HG03064 (cell line): ENCODE results near the gene DNAJB4.

Experiments used
- ATAC-seq: cut with Tn5 transposase; IDR thresholded peaks from one replicate; pipeline ENCODE4 v1.9.1; 2021; ENCODE audit warnings: low read depth; ENCODE audit not compliant: unreplicated experiment

DNAJB4 gene

DNA sequence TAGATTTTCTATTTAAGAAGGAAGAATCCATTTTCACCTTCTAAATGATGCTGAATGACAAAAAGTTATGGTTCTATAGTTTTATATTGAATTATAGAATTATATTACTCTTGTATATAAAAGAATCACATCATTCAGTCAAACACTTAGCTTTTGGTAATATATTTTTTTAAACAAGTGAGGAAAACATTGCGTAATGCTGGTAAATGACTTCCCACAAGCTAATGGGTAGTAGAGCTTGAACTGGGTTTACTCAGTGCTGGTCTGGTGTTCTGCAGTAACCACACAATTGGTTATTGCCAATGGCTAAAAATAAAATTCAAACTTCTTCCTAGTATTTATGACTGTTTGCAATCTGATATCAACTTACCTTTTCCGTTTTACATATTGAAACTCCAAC is 30.4 kb downstream of the DNAJB4 start:
- no peak for ATAC-seq

DNA sequence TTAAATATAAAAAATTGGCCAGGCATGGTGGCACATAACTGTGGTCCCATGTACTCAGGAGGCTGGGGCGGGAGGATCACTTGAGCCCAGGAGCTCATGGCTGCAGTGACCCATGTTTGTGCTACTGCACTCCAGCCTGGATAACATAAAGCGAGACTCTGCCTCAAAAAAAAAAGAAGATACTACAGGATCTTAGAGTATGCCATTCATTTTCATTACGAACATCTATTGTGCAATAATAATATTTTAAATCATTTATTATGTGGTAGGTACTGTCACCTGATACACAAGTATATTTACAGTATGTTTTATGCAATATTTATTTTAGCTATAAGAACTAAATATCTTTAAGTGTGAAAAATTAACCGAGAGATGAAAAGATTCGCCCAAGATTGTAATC is 31.7 kb downstream of the DNAJB4 start:
- no peak for ATAC-seq

DNA sequence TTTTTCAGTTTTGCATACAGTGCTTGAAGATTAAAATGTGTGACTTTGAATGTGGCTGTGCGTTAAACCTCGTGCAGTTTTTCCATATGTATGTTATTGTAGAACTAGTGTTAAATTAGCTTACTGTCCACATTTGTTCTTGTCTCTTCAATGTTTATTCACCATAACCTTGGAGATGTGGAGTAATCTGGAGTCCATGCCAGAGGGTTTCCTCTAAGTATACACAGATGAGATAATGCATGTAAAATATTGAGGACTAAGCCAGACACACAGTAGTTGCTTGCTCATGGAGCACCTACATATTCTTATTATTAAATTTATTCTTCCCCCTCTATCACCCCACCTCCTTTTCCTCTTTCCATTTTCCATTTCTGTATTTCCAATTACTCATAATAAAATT is 33.3 kb downstream of the DNAJB4 start:
- ATAC-seq, result no peak

DNA sequence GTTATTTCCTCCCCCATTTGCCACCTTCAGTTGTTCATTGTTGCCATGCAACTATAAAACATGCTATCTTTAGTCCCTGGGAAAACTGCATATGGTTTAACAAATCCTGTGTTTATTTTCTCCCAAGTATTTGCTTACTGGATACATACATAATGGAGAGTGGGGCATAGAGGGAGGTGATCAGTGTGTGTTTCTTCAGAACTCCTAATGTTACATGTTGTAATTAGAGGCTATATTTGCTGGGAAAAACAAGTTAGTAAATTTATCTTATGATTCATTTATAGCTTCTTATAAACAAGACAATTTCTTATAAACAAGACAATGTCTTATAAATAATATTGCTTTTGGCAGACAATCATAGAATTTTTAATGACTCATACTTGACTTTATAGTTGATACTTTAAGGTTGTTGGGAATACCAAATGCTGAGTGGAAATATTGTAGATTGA is 33.8 kb downstream of the DNAJB4 start:
- ATAC-seq, result no peak

DNA sequence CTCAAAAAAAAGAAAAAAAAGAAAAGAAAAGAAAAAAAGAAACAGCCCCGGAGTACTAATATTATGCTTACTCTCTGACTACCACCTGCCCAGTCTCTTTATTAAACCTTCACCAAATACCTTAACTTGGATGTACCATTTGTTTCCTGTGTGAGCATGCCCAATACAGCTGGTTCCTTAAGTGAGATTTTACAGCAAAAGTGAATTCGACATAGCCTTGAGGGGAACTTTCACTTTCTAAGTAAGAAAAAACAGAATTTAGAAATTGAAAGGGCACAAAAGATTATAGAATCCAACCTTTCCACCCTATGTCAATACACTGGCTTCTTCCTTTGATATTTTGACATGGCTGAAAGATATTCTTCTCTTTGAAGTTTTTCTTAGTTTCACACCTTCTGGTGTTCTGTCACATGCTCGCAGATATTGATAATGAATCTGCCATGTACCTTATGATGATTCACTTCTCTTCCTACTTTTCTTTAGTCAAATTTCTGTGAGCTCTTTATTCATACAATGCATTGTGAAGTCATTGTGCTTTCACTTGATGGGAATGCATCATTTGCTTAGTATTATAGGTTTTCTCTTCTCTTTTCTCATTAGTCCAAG is 35.8 kb downstream of the DNAJB4 start:
- no peak for ATAC-seq

DNA sequence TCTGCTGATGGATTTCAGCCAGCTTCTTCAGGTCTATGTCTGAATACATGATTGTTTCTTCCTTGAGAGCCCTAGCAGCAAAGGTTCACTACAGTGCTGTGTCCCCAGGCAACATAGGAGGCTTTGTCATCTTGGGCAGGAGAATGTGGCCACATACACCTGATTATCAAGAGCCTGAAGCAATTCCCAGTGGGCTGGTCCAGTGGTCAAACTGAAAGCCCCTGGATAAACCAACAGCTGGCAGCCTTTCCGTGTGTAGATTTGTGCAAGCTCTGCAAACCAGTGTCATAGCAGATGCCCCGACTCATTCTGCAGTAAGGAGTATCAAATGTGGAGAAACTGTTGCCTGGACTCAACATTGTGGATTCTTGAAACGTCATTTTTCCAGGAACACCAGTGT is 38.7 kb downstream of the DNAJB4 start:
- ATAC-seq, result no peak

DNA sequence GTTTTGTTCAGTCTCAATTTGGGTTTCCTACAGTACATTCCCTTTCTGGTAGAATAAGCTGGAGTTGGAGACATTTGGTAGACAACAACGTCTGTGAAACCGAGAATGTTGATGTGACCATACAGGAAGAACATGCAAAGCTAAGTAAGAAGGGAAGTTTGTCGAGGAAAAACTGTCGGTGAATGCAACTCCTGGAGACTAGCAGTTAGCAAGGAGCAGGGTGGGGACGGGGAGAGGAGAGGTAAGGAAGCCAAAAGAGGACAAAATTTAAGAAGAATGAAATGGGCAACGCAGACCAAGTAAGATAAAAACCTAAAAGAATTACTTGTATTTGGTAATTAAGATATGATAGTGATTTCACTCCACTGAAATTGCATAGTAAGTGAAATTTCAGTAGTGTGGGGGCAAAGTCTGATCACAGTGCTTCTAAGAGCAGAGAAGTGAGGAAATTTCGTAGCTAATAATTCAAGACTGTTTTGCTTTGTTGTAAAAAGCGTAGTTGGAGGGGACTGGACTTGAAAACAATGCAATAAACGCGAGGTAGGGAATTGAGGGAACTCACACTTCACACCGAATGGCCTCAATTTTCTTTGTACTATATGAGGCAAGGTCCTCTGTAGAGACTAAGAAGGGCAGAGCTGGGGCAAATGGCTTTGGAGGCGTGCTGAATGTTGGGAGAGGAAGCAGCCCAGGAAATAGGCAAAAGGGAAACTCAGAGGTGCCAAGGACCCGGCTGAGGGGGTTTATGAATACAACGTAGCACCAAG is 40.2 kb downstream of the DNAJB4 start:
- ATAC-seq, result no peak

DNA sequence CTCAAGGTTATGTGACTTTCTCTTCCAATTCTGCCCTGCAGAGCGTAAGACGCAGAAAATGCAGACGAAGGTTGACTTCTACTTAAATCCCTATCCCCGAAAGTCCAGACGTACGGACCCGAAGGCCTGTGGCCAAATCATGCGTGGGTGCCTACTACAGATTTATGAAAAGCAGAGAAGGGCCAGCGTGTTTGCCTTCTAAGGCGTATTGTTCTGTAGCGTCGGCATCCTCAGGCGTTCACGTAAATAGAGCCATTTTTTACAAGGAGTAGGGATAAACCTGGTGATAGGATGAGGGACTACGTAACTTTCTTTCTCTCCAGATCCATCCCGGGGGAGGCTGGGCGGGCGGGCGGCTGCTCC is 40.8 kb downstream of the DNAJB4 start:
- no peak for ATAC-seq

DNA sequence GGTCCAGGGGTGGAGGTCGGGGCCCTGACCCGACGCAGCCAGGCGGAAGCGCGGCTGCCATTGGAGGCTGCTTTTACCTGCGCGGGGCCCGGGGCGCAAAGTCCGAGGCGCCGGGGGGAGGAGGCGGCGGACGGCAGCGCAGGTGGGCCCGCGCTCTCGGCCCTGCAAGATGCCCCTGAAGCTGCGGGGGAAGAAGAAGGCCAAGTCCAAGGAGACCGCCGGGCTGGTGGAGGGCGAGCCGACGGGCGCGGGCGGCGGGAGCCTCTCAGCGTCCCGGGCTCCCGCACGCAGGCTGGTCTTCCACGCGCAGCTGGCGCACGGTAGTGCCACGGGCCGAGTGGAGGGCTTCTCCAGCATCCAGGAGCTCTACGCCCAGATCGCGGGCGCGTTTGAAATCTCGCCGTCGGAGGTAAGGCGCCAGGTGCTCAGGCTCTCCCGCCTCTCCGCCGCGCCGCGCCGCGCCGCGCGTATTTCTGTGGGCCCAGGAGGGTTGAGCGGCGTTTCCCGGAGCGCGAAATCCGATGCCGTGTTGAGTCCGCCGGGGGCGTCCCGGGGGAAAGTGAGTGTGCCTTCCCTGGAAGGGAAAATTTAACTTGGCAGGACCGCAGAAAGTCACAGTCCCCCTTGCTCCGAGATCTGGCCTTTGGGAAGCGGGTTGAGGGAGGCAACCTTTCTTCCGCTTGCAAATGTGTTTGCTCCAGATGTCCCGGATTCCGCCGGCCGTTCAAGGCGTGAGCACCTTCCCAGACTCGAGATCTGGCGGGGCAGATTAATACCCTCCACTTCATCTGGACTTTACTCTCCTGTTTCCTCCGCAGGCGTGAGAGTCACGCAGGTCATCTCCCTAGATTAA is 41.4 kb downstream of the DNAJB4 start, which contains the start of gene GIPC2:
Gene GIPC2 (plus strand): TSS at position 41 of the 853 bp plus-strand sequence. CDS start 129 bp downstream, at position 170.
- ATAC-seq, result no peak

DNA sequence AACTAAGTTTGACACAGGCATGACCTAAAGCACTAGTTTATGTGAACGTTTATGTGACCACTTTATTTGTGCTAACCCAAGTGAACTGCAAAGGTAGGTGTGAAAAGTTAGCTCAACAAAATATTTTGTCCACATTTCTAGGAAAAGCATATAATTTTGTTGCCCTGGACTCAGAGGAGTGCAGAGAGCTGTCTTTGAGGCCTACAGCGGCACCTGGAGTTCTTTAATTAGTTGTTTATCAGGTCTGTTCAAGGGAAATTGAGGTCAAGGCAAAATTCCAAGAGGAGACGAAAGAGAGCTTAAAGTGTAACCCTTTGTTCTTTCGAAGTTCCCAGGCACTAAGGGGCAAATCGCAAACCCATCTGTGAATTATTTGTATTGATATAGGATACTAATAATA is 42.4 kb downstream of the DNAJB4 start:
- ATAC-seq, result no peak

DNA sequence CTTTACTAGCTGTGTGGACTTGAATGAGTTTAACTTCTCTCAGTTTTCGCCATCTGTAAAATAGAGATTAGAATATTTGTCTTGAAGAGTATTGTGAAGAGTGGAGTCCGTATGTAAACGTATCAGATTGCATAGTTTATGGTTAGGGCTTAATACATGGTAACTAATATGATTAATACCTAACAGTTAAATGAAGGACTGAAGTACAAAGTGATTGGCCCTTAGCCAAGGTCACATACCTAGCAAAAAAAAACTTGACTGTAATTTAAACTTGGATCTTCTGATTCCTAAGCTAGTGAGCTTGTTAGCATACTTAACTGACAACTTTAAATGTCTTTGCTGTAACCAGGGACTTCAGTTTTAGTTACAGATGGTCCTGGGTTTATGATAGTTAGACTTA is 42.9 kb downstream of the DNAJB4 start:
- ATAC-seq, result no peak

DNA sequence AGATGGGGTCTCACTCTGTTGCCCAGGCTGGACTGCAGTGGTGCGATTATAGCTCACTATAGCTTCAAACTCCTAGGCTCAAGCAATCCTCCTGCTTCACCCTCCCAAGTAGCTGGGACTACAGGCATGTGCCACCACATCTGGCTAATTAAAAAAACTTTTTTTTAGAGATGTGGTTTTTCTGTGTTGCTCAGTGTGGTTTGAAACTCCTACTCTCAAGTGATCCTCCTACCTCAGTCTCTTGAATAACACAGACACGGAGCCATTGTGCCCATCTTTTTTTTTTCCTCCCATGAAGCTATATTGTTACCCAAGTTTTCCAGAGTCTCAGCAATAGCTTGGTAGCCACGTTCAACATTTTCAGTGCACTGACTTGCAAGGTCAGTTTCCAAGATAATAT is 43.7 kb downstream of the DNAJB4 start:
- no peak for ATAC-seq

DNA sequence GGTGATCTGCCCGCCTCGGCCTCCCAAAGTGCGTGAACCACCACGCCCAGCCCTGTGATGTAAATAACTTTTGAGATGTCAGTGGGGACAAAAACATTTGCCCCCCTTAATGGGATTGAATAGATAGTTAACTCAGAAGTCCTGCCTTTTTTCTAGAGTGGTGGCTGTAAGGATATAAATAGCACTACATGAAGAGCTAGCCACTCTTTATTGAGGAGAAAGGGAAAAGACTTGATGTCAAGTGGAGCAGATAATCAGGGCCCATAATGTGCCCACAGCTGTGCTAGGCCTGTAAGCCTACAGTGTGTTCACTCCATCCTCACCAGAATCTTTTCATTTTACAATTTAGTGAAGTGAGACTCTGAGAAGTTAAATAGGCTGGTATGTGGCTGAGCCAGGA is 44.7 kb downstream of the DNAJB4 start:
- ATAC-seq, result no peak

DNA sequence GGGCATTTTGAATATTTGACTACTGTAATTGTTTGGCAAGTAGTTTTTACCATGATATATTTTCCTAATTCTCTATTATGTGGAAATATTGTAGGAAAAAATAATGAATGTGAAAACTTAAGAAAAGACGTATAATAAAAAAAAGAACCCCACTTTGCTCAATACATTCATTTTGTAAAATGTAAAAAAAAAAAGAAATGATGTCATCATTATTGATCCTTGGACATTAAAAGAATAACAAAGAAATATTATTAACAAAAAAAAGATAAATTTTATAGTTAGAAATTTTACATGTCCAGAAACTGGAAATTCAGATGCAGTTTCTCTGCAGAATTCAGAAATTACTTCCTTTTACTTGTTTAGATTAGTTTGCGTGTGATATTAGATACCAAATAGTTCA is 46.3 kb downstream of the DNAJB4 start:
- no peak for ATAC-seq

DNA sequence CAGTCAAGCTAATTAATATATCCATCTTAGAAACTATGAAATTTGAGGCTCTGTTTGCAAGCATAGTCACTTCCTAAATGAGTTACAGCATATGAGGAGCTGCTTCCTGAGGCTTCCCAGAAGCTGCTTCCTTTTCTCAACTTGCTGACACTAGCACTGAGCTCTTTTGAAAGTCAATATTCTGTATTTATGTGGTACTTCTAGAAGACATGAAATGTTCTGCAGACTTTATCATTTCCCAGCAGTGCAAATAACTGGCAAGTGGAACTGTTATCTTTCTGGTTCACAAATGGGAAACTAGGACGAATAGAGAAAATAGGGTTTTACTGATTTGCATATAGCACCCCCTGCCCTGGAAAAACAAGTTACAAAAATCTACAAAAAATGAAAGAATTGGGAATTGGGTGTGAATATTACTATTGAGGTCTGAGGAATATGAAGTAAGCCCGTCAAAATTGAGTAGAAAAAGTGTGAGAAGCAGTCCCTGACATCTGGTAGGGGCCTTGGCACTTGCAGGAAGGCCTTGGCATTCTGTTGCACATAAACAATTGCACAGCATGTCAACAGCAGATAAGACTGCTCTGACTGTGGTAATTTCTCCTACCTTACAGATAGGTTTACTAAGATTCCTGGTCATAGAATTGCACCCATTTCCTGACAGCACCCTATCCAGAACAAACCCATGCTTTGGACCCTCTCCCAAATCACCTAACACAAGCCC is 48.1 kb downstream of the DNAJB4 start:
- ATAC-seq, result no peak

DNA sequence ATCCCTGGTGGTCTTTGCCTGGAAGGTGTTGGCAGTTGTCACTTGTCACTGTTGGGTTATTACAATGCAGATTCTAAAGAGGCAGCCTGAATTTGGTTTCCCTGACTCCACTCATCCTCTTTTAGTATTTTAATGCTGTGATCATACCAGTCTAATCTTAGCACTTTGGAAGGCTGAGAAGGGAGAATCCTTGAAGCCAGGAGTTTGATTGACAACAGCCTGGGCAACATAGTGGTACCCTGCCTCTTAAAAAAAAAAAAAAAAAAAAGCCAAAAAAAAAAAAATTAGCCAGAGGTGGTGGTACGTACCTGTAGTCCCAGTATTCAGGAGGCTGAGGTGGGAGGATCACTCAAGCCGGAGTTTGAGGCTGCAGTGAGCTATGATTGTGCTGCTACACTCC is 48.8 kb downstream of the DNAJB4 start:
- ATAC-seq, result no peak

DNA sequence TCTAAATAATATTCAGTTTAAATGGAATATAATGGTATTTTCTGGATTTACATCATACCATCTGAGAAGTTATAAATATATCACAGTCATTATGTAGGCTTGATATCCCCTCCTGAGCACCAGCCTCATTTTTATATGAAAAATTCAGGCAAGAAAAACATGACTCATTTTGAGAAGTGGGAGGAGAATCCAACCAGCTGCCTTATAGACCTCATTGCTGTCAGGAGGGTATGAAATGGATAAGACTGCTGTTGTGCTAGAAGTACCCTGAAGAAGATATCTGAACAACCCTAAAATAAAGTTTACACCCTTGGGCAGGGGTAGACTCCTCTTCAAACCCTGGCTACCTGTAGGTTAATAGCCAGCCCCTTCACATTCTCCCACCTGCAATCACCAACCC is 49.8 kb downstream of the DNAJB4 start:
- no peak for ATAC-seq

DNA sequence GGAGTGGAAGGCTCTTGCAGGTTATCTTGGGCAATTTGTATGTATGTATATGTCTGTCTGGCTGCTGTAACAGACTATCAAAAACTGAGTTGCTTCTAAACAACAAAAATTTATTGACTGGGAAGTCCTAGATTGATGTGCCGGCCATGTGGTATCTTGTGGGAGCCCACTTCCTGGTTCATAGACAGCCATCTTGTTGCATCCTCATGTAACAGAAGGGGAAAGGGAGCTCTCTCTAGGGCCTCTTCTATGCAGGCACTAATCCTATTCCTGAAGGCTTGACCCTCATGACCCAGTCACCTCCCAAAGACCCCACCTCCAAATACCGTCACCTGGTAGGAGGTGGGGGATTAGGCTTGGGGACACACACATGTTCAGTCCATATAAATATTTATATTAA is 50.2 kb downstream of the DNAJB4 start:
- no peak for ATAC-seq

DNA sequence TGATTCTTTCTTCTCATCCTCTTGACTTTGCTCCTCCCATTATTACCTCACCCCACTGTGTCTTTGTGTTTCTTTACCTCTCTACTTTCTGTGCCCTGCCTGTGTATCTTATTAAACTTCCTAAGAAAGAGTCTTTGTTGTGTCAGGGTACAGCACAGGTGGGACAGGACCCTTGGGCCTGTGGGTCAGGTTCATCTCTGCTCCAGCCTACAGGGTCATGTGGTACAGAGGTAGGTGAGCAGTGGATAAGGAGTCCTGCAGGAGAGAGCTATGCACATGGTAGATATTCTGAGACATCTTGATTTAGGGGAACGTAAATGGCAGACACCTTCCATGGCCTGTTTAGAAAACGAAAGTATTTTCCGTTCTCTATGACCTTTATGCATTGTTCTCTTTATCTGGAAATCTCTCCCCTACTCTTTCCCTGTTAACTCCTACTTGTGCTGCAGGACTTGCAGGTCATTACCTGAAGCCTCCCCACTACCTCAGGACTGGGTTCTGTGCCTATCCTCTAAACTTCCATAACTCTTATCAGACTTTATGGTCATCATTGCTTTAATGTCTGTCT is 50.9 kb downstream of the DNAJB4 start:
- no peak for ATAC-seq

DNA sequence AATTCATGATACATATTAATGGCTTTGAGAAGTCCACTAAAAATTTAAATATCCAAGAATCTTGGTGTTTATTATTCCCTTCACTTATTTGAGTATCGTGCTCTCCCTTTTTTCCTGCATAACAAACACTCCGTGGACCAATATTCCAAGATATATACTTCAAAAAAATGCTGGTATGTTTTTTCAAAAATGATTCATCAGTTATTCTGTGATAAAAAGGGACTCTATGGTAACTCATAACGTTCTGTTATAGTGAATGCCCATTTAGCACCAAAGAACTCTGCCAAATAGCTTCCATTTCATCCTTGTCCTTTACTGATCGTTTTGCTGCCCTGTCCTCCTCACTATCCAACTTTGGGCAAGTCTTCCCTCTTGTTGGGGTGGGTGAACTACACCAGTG is 53.9 kb downstream of the DNAJB4 start:
- ATAC-seq, result no peak
